NOMO-1 treated with DMSO at 0.1 percent for 48 hours (cell line): Measurements from ENCODE around the gene LPAR5.

ENCODE experiments used
- DNase-seq: peaks from one replicate; lab custom pipeline; 2025; ENCODE audit not compliant: unreplicated experiment; lab: John Stamatoyannopoulos, UW

The LPAR5 gene

DNA sequence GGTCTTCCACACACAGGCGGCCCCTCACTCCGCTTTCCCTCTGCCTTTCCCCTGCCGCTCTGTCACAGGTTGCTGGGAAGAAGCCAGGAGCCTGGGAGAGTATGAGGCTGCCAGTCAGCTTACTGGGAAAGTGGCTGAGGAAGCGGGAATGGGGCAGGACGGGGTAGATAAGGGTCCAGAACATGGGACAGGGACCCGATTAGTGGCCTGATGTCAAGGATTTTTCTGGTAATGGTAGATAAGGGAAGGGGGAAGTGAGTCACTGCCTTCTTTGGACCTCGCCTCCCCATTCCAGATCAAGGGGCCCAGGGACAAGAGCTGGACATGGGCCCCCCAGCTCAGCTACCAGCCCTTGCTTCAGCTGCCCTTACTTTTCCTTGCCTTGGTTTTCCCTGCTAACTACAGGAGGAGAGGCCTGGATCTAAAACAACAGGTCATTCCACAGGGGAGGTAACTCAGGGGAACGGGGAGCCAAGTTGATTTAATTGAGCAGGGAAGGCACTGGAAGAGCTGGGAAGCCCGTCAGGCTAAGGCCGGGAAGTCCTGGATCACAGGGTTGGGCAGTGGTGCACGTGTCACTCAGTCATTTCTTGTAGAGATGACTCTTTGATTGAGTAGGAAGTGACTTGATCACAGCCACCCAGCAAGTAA is 3.5 kb upstream of the LPAR5 start:
- DNase-seq = no peak

DNA sequence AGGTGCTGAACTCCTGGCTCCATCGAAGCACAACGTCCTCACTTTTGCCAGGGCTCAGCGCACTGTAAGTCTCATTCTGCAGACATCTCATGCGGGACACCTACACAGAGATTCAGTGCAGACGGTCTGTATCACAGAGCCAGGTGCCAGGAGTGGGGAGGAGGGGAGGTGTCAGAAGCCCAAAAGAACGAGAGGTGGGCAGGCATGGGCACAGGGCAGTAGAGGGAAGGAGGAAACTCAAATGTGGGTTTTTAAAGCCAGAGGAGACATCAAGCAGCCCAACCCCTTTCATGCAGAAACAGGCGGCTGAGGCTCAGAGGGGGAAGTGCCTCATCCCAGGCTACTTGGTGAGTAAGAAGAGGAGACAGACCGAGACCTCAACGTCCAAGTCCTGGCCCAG is 2.5 kb upstream of the LPAR5 start:
- DNase-seq = peak; percentile 51

- no peak for DNase-seq
These were observed 344 bp downstream of the LPAR5 start for GRCh38 chr12:6635375-6635855.

- peak; percentile 34 for DNase-seq
These were observed 3.5 kb downstream of the LPAR5 start for GRCh38 chr12:6632026-6632983.

DNA sequence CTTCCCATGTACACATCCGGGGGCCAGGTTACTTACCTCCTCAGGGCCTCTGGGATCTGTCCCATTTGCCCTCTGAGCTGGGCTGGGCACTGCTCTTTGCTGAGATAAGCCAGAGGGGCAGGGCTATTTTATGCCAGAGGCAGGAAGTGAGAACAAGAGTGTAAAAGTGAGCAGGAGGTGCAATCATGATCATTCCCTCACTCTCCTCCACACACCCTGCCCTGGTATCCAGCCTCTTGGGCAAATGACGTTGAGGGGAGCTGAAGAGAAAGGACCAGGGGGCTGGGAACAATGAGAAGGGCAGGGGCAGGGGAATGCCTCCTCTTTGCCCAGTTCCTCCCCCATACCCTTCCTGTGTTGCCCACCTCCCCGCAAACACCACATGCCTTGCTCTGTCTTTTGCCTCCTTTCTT is 4.2 kb downstream of the LPAR5 start:
- no peak for DNase-seq

DNA sequence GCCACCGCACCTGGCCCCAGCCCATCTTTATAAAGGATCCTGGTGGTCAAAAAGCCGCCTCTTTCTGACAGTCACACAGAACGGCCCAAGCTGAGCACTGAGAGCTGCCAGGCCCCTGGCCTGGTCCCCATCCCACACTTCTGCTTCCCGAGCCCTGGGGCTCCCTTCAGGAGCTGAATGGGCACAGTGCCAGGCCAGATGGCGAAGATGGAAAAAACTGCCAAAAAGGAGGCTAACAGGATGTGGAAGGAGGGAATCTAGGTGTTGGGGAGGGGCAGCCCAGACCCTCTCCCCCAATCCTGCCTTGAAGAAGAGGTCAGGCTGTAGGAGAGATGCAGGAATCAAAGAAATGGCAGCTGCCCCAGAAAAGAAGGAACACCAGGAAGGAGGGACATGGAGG is 5.0 kb downstream of the LPAR5 start:
- DNase-seq = no peak

DNA sequence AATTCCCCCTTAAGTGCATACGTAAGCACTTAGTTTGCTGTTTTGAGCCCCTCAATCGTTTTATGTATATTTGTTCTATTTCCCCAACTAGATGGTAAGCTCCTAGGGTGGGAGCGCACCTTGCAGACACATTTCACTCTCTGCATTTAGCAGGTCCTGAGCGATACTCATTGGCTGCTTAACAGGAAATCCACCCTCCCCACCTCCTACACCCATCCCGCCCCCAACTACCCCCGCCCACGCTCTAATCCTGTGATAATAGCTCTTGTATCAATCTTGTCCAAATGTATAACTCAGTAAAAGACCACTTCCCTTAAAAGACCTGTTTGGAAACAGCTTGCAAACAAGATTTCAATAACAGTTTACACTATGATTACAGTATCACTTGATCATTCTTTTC is 8.1 kb downstream of the LPAR5 start:
- no peak for DNase-seq

- no peak for DNase-seq
These were observed 9.0 kb downstream of the LPAR5 start for GRCh38 chr12:6626654-6627283.

DNA sequence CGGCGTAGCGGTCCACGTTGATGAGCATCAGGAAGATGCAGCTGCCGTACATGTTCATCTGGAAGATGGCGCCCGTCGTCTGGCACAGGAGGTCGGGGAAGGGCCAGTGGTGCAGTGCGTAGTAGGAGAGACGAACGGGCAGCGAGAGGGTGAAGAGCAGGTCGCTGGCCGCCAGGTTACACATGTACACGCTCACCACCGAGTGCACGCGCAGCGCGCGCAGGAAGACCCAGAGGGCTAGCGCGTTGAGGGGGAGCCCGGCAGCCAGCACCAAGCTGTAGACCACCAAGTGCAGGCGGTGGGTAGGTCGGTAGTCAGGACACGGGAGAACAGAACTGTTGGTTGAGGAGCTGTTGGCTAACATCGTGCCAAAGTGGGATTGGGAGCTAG is 14.9 kb downstream of the LPAR5 start:
- no peak for DNase-seq

DNA sequence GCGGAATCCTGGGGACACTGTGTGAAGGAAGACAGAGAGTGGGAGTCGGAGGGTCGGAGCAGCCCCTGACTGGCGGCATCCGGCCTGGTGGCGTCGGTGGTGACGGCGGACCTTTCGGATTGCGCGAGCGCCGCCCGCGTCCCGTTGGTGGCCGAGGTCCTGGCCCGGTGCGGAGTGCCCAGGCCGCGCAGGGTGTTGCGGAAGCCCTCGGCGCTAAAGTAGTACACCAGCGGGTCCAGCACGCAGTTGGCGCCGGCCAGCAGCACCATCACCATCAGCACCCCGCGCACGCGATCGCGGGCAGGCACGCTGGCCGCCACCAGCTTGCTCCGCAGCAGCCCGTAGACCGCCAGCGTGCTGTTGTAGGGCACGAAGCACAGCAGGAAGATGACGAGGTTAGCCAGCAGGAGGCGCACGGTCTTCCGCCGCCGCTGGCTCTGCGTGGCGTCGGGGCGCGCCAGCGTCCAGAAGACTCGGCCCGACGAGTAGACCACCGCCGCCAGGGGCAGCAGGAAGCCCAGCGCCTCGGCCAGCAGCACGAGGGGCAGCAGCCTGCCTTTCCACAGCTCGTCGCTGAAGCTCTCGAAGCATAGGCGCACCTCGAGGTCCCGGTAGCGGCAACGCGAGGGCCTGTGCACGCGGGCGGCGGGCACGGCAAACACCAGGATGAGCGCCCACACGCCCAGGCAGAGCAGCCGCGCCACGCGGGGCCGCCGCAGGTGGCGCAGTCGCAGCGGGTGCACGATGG is 15.4 kb downstream of the LPAR5 start:
- no peak for DNase-seq

DNA sequence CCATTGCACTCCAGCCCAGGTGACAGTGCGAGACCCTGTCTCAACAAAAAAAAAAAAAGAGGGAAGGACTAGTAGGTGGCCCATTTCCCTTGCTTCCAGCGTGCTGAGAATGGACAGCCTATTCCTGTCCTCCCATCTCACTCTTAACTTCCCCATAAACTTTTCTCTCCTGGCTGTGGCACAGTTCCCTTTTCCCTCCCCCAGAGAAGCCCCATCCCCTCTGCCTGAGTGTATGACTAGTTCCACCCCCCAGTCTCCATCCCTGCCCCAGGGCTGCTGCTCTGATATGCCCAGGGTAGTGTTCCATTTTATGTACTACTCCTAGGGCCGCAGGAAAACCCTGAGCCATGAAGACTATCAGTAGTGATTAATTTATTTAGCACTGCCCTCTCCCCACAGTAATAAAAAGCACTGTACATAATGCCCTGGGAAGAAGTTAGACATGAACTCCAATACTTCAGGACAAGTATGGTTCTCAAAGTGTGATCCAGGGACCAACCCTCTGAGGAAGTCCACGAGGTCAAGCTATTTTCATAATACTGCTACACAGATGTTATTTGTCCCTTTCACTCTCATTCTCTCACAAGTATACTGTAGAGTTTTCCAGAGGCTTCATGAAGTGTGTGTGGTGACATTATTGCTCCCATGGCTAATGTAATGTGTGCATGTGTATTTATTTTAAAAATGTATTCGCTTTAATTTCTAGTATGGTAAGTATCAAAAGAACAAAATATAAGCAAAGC is 17.1 kb downstream of the LPAR5 start:
- DNase-seq = no peak

GRCh38 chr12:6615802-6616201 is 20.0 kb downstream of the LPAR5 start:
- no peak for DNase-seq

DNA sequence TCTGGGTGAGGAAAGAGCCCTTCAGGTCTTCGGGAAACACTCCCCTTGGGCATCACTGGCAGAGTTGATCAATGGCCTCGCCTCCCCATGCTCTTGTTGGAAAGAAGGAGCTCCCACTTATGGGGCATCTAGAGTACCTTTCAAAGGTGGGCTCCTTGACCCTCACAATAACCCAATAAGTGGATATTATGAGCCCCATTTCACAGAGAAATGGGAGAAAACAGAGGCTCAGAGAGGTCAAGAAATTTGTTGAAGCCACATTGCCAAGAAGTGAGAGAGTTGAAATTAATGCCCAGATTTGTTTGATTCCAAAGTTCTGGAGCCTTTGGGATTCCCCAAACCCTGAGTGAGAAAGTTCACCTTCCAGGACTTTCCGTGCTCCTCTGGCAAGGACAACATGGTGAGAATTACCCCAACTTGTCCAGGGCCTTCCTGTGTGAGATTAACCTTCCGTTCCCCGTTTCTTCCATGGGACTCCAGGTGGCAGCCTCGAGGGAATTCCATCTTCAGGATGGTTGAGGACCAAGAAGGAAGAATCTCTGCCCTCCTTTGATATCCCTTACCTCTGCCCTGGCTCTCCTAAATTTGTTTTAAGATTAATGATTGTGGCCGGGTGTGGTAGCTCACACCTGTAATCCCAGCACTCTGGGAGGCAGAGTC is 21.1 kb downstream of the LPAR5 start:
- DNase-seq = no peak

DNA sequence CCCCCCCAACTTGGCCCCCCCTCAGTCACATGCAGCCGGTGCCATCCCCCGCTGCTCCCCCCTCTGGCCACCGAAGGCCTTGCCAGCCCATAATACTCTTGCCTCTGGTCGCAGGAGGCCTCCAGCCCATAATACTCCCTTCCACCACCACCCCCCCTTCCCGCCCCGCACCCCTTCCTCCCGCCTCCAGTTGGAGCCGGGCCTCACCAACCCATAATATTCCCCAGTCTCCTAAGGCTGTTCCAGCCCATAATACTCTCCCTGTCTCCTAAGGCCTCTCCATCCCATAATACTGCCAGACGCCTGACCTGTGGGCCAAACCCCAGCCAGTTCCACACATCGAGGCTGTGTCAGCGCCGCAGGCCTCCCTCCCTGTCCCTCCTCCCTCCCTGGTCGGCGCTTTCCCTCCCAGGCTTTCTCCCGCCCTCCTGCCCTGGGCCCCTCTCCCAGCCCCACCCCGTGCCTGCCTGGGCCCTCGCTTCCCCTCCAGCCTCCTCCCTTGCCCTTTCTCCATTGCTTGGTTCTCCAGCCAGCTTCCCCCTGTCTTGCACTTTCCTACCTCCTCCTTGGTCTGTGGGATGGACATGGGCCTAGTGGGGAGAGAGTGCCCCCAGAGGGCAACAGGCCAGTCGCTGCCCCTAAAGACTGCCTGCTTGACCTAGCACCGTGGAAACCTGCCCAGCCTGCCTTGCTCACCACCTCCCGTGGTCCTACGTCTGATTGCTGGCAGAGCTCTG is 21.8 kb downstream of the LPAR5 start:
- DNase-seq = peak; percentile 99

- peak; percentile 85 for DNase-seq
These were observed 22.6 kb downstream of the LPAR5 start for GRCh38 chr12:6613015-6613775.

DNA sequence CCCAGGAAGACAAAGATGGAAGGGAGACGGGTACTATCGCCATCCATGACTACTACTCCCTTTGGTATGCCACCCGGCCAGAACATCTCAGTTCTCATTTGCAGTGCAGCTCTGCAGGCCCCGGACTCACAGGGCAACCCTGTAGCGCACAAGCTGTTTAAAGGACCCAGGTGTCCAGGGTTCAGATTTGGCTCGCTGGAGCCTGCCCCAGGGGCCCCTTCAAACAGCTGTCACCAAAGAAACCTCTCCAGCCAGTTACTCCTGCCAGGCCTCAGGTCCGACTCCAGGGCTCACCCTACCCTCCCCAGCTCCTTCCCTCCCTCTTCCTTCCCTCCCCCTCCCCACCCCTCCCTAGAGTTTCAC is 23.1 kb downstream of the LPAR5 start:
- no peak for DNase-seq

GRCh38 chr12:6612247-6612646 is 23.5 kb downstream of the LPAR5 start:
- DNase-seq = no peak

DNA sequence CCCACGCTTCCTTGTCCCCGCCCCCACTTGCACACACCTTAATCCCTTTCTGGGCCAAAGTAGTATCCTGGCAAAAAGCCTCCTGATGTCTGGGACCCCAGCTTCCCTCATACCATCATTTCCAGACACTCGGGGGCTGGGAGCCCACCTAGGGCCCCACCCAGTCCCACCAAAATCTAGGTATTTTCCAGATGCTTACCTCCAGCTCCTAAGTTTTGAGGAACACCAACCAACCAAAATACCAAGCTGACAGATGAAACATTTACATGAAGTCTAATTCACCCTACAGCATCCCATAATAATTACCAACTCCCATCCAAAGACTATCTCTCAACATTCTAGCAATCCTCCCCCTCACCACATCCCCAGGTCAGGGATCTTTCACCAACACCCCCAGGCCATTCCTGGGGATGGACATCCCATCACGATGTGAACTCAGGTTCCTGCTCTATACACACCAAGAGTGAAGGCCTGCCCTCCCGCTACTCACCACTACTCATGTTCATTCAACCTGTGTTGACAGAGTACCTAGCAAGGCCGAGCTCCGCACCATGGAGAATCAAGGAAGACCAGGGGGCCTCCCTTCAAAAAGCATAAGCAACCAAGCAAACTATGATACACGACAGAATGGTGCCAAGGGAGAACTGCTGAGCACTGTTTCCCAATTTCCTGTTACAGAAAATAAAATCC is 27.0 kb downstream of the LPAR5 start:
- DNase-seq = no peak
